Mesothelial cell of epicardium (in vitro differentiated cells): ENCODE results near the gene TMEM87A. TPM values are rescaled to one million over a fixed set of nuclear protein-coding genes. Genes with fewer than 3 reads are reported as not detected.

Experiments
- DNase-seq, 2 experiments: peaks; one replicate each; pipeline ENCODE4 v3.0.0; 2021; ENCODE audit warnings: low spot score in 2 of 2; ENCODE audit not compliant: unreplicated experiment in 2 of 2
- H3K27ac Mint-ChIP-seq: 2 replicates; pipeline ENCODE4 v1.8.0; 2021; ENCODE audit warnings: mixed read lengths
- H3K27me3 Mint-ChIP-seq: 2 replicates; pipeline ENCODE4 v1.8.0; 2021; ENCODE audit warnings: low read depth, mixed read lengths
- H3K36me3 Mint-ChIP-seq: 2 replicates; pipeline ENCODE4 v1.8.0; 2021; ENCODE audit warnings: mixed read lengths
- H3K4me1 Mint-ChIP-seq: 2 replicates; pipeline ENCODE4 v1.8.0; 2021; ENCODE audit warnings: mixed read lengths
- H3K4me3 Mint-ChIP-seq: 2 replicates; pipeline ENCODE4 v1.8.0; 2021; ENCODE audit warnings: mild to moderate bottlenecking, moderate library complexity, mixed read lengths
- H3K9me3 Mint-ChIP-seq: 2 replicates; pipeline ENCODE4 v1.8.0; 2021; ENCODE audit warnings: mixed read lengths
- total RNA-seq: library from RNA; stranded (reverse); gene quantifications from 3 replicates; pipeline ENCODE4 v1.2.1, GENCODE V29; 2021
- TF ChIP-seq, protein P1 (sequence below): fragments of 200-600 bp; sonication (generic); IDR thresholded peaks from one replicate; pipeline ENCODE4 v1.5.0; 2021; ENCODE audit warnings: antibody characterized with exemption; ENCODE audit not compliant: unreplicated experiment

The TMEM87A gene
- total RNA-seq, 1 donor from 2014 or later, result 56.1 TPM

GRCh38 chr15:42190370-42190769 lies 82.9 kb downstream of the TMEM87A start:
- TF ChIP-seq, protein P1, sequence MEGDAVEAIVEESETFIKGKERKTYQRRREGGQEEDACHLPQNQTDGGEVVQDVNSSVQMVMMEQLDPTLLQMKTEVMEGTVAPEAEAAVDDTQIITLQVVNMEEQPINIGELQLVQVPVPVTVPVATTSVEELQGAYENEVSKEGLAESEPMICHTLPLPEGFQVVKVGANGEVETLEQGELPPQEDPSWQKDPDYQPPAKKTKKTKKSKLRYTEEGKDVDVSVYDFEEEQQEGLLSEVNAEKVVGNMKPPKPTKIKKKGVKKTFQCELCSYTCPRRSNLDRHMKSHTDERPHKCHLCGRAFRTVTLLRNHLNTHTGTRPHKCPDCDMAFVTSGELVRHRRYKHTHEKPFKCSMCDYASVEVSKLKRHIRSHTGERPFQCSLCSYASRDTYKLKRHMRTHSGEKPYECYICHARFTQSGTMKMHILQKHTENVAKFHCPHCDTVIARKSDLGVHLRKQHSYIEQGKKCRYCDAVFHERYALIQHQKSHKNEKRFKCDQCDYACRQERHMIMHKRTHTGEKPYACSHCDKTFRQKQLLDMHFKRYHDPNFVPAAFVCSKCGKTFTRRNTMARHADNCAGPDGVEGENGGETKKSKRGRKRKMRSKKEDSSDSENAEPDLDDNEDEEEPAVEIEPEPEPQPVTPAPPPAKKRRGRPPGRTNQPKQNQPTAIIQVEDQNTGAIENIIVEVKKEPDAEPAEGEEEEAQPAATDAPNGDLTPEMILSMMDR, result no peak
- H3K27ac Mint-ChIP-seq, result no peak overlapping the region
- peaks cover 42% of the 10 kb centered on the region for H3K36me3 Mint-ChIP-seq
- no peaks in the 10 kb centered on the region for H3K4me1 Mint-ChIP-seq
- DNase-seq, result no peak
- no peaks in the 10 kb centered on the region for H3K9me3 Mint-ChIP-seq
- no peaks in the 10 kb centered on the region for H3K27me3 Mint-ChIP-seq
- H3K4me3 Mint-ChIP-seq, result no peak overlapping the region

DNA sequence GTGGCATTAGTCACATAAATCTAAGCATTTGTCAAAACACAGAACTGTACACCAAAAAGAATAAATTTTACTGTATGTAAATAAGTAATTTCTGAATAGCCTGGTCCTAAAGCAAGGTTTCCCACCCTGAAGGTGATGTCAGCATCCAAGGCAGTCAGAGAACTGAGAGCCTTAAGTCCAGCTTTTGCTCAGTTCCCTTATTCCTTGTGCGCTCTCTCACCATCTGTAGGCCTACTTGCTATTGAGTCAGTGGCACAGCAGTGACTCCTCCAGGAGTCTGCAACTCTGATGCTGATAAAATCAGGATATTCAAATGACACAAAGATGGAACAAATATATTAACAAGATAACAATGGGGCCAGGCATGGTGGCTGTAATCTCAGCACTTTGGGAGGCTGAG lies 87.4 kb downstream of the TMEM87A start:
- TF ChIP-seq, protein P1, result no peak
- Mint-ChIP-seq H3K9me3 (no peaks in the 10 kb centered on the region), H3K36me3 (peaks cover 49% of the 10 kb centered on the region), H3K4me3 (no peak overlapping the region), H3K4me1 (no peaks in the 10 kb centered on the region), H3K27me3 (no peaks in the 10 kb centered on the region), H3K27ac (no peak overlapping the region)
- no peak for DNase-seq

DNA sequence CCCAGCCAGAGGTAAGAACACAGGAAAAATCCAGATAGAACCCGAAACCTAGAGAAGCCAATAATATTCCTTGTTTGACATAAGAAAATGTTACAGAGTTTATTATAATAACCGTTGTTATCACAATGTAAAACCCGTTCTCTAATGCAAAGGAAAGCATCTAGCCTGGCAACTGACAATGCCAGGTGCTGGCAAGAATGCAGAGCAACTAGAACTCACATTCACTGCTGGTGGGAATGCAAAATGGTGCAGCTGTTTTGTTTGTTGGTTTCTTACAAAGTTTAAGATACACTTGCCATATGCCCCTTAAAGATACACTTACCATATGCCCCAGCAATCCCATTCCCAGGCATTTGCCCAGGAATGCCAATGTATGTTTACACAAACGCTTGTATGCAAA lies 88.5 kb downstream of the TMEM87A start:
- no peak overlapping the region for H3K4me3 Mint-ChIP-seq
- DNase-seq, result no peak
- no peak overlapping the region for H3K27ac Mint-ChIP-seq
- H3K36me3 Mint-ChIP-seq, result peaks cover 48% of the 10 kb centered on the region
- H3K9me3 Mint-ChIP-seq, result no peaks in the 10 kb centered on the region
- TF ChIP-seq, protein P1, result no peak
- no peaks in the 10 kb centered on the region for H3K27me3 Mint-ChIP-seq
- H3K4me1 Mint-ChIP-seq, result no peaks in the 10 kb centered on the region

DNA sequence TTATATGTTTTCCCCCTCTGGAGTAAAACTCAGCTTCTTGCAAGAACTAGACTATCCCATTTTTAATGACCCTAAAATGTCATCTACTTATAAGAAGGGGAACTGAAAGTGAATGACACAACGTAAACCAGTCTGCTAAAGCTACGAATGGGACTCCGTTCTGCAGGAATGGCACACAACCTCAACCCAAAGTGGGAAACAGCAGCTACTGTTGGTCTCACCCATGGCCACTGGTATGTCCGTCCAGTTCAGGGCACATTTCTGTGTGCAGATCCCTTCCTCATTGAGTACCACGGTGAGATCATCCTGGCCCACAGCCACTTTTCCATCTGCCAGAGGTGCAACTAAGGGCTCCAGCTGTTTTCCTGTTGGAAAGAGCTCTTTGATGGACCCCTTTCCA lies 88.9 kb downstream of the TMEM87A start:
- Mint-ChIP-seq H3K4me1 (no peaks in the 10 kb centered on the region), H3K36me3 (peaks cover 49% of the 10 kb centered on the region), H3K27ac (no peak overlapping the region), H3K27me3 (no peaks in the 10 kb centered on the region), H3K9me3 (no peaks in the 10 kb centered on the region), H3K4me3 (no peak overlapping the region)
- TF ChIP-seq, protein P1, result no peak
- no peak for DNase-seq

DNA sequence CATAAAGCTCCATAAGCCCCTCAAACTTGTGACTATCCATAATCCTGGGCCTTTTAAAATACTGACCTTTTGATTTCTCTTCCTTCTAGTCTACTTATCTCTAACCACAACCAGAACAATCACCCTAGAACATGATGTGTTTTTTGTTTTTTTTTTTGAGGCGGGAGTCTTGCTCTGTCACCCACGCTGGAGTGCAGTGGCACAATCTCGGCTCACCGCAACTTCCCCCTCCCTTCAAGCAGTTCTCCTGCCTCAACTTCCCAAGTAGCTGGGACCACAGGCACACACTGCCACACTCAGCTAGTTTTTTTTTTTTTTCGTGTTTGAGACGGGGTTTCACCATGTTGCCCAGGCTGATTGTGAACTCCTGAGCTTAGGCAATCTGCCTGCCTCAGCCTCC lies 90.3 kb downstream of the TMEM87A start:
- no peak for DNase-seq
- Mint-ChIP-seq H3K4me3 (no peak overlapping the region), H3K27me3 (no peaks in the 10 kb centered on the region), H3K4me1 (no peaks in the 10 kb centered on the region), H3K9me3 (no peaks in the 10 kb centered on the region), H3K36me3 (peaks cover 47% of the 10 kb centered on the region), H3K27ac (no peak overlapping the region)
- TF ChIP-seq, protein P1, result no peak

GRCh38 chr15:42182328-42182886 lies 90.8 kb downstream of the TMEM87A start:
- H3K4me1 Mint-ChIP-seq, result no peaks in the 10 kb centered on the region
- no peak overlapping the region for H3K4me3 Mint-ChIP-seq
- H3K27me3 Mint-ChIP-seq, result no peaks in the 10 kb centered on the region
- H3K9me3 Mint-ChIP-seq, result no peaks in the 10 kb centered on the region
- H3K36me3 Mint-ChIP-seq, result peaks cover 47% of the 10 kb centered on the region
- no peak overlapping the region for H3K27ac Mint-ChIP-seq
- no peak for DNase-seq
- TF ChIP-seq, protein P1, result no peak
